Measurements from ENCODE around the gene SYNM. TPM values are rescaled to one million over a fixed set of nuclear protein-coding genes. Genes with fewer than 3 reads are reported as not detected.

SYNM gene
- total RNA-seq, 2 donors from 2014 or later, result 3.3 to 108 TPM

GRCh38 chr15:99099661-99100060 lies 5.2 kb upstream of the SYNM start:
- intact Hi-C loops (cut with DNase I), result no loop called here
- no peaks in the 10 kb centered on the region for H3K36me3 ChIP-seq
- H3K9ac ChIP-seq (ENCODE audit: low read depth in 2 of 2, low read length in 2 of 2), result no peak overlapping the region
- no peak for TF ChIP-seq CTCF (IDR thresholded peaks at IDR 0.05)
- H3K9me3 ChIP-seq, result no peaks in the 10 kb centered on the region
- H3K27ac ChIP-seq, result no peak overlapping the region
- no peak for DNase-seq
- H3K27me3 ChIP-seq, result peaks cover 13% of the 10 kb centered on the region
- no peaks in the 10 kb centered on the region for H3K4me1 ChIP-seq
- H3K4me3 ChIP-seq, result no peak overlapping the region

GRCh38 chr15:99100245-99101173 lies 4.4 kb upstream of the SYNM start:
- H3K27ac ChIP-seq, result no peak overlapping the region

GRCh38 chr15:99101501-99101900 lies 3.4 kb upstream of the SYNM start:
- Histone ChIP-seq H3K4me3 (no peak overlapping the region), H3K36me3 (no peaks in the 10 kb centered on the region), H3K27ac (no peak overlapping the region), H3K9me3 (no peaks in the 10 kb centered on the region), H3K4me1 (no peaks in the 10 kb centered on the region), H3K27me3 (peaks cover 17% of the 10 kb centered on the region), H3K9ac (ENCODE audit: low read depth in 2 of 2, low read length in 2 of 2) (no peak overlapping the region)
- intact Hi-C loops (cut with DNase I), result no loop called here
- no peak for TF ChIP-seq CTCF (IDR thresholded peaks at IDR 0.05)
- no peak for DNase-seq

More at GRCh38 chr15:99100245-99101173, 4.4 kb upstream of the SYNM start:
- Histone ChIP-seq H3K9ac (ENCODE audit: low read depth in 2 of 2, low read length in 2 of 2) (peak overlapping the region in 1 of 2 donors; percentile 12), H3K4me1 (no peaks in the 10 kb centered on the region), H3K27me3 (peaks cover 13% of the 10 kb centered on the region), H3K9me3 (no peaks in the 10 kb centered on the region), H3K4me3 (peak overlapping the region; percentile 15), H3K36me3 (no peaks in the 10 kb centered on the region)
- TF ChIP-seq CTCF (IDR thresholded peaks at IDR 0.05), result peak; percentile 57
- intact Hi-C loops (cut with DNase I), result no loop called here
- peak; percentile 81 for DNase-seq

- H3K9ac ChIP-seq (ENCODE audit: low read depth in 2 of 2, low read length in 2 of 2), result no peak overlapping the region
- no peaks in the 10 kb centered on the region for H3K4me1 ChIP-seq
- no peaks in the 10 kb centered on the region for H3K9me3 ChIP-seq
- no peak overlapping the region for H3K4me3 ChIP-seq
- TF ChIP-seq CTCF (IDR thresholded peaks at IDR 0.05), result no peak
- intact Hi-C loops (cut with DNase I), result loop anchor here (2.0 kb wide), 1 partner anchor 110 kb away; no protein-coding TSS in a partner anchor
- DNase-seq, result no peak
- H3K36me3 ChIP-seq, result no peaks in the 10 kb centered on the region
- H3K27me3 ChIP-seq, result peaks cover 17% of the 10 kb centered on the region
- no peak overlapping the region for H3K27ac ChIP-seq
Measured at GRCh38 chr15:99102332-99103235, 2.3 kb upstream of the SYNM start.

- no peak overlapping the region for H3K9ac ChIP-seq (ENCODE audit: low read depth in 2 of 2, low read length in 2 of 2)
- H3K36me3 ChIP-seq, result no peaks in the 10 kb centered on the region
- intact Hi-C loops (cut with DNase I), result loop anchor here (2.0 kb wide), 1 partner anchor 110 kb away; no protein-coding TSS in a partner anchor
- H3K4me3 ChIP-seq, result no peak overlapping the region
- H3K9me3 ChIP-seq, result no peaks in the 10 kb centered on the region
- H3K27me3 ChIP-seq, result peaks cover 17% of the 10 kb centered on the region
- TF ChIP-seq CTCF (IDR thresholded peaks at IDR 0.05), result no peak
- no peak for DNase-seq
- H3K4me1 ChIP-seq, result no peaks in the 10 kb centered on the region
- no peak overlapping the region for H3K27ac ChIP-seq
Measured at GRCh38 chr15:99103279-99103678, 1.6 kb upstream of the SYNM start.
